Nucleus accumbens (tissue), 56 donors: ENCODE results near the gene SVBP.

Experiments
- DNase-seq, 56 donors: peaks; one replicate each; lab custom pipeline; 2025; lab: John Stamatoyannopoulos, UW

The SVBP gene

GRCh38 chr1:42767510-42768000 is 49.6 kb downstream of the SVBP start:
- no peak for DNase-seq

- DNase-seq, result peak; percentile 92 to 100 (median 100)
These were observed 50.3 kb downstream of the SVBP start, which contains the start of the genes C1orf50 and P3H1 for GRCh38 chr1:42766741-42767509. Gene C1orf50, plus strand, starts transcription at chr1:42767249. Its CDS starts 63 bp downstream, at chr1:42767312. Gene P3H1, minus strand, starts transcription at chr1:42767028. Its CDS starts 57 bp downstream, at chr1:42766971.

GRCh38 chr1:42765832-42766740 is 51.1 kb downstream of the SVBP start:
- DNase-seq, result peak in 26 of 56 donors; percentile 25 to 69 (median 46)

DNA sequence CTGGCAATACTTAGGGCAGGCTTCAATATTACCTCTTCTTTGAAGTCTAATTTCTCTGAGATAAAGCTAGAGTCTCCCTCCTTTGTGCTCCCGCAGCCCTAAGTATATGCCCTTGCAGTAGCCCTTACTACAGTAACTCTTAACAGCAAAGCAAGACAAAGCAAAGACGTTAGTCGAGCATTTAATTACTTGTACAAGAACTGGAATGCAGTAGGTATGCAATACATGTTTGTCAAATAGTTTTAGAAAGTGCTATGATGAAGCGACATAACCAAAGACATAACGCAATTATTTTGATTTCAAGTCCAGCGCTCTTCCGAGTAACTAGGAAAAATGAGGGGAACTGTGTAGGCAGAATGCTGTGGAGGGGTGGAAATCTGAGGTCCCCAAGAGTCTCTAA is 51.9 kb downstream of the SVBP start:
- DNase-seq, result no peak

DNA sequence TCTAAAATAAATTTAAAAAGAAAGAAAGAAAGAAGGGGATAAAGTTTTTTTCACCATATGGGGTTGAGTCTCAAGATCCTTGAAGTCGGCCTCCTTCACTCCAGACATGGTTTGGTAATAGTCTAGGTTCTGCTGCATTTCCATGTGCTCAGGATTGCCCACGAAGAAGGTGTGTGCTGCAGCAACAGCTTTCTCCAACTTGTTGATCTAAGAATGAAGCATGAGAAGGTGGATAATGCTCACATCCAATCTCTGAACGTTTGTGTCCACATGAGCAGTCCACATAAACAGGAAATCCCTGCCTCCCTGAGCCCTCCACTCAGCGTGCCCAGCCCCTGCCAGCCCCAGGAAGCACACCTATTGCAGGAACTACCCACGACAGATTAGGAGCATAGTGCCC is 54.9 kb downstream of the SVBP start:
- DNase-seq, result no peak

GRCh38 chr1:42761567-42761966 is 55.6 kb downstream of the SVBP start:
- no peak for DNase-seq

DNA sequence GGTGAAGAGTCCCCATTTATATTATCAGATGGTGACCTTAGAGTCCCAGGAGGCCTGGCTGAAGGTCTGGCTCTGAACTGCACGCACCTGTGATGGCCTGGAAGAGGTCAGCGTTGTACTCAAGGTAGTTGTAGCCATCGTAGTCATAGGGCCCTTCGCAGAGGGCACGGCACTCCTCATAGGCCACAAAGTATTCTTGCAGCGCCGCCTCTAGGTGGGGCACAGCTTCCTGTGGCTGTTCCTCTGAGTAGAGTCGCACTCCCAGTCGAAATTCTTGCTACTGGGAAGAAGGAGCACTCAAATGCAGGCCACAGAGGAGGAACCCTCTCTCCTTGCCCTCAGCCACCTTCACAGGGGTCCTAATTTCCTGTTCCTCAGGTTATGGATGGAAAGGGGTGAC is 58.1 kb downstream of the SVBP start:
- DNase-seq, result no peak

DNA sequence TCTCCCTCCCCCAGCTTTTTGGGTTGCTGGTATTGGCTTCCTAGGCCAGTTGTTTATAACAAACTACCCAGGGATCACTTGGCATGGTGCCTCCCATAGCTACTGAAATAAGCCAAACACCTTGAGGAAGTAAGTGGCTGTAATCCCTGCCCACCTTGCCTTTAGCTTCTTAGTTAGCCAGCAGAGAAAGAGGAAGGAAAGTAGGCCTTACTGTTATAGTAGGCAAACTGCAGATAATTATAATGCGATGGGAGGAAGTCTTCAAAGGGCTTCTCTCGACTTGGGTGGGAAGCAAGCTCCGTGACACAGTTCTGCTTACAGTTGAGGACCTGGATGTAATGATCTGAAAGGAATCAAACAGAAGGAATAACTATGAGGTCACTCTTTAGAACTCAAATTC is 58.6 kb downstream of the SVBP start:
- no peak for DNase-seq

- DNase-seq, result no peak
These were observed 59.3 kb downstream of the SVBP start for GRCh38 chr1:42757892-42758275.
